WTC11 (cell line): ENCODE results near the gene TRMO. TPM values are rescaled to one million over a fixed set of nuclear protein-coding genes. Genes with fewer than 3 reads are reported as not detected.

Experiments used
- ATAC-seq: fragments of 200-7000 bp; cut with Tn5 transposase; 2 replicates; pipeline ENCODE4 v1.10.0; 2021; ENCODE audit warnings: mild to moderate bottlenecking, moderate library complexity
- CTCF ChIA-PET: fragments of 300-600 bp; sonication (Branson Sonifier 250); formaldehyde crosslinking; loops from one replicate; lab custom pipeline; 2021; ENCODE audit warnings: antibody characterized with exemption; lab: Charles Lee
- POLR2A ChIA-PET: fragments of 350-600 bp; sonication (Branson Sonifier 250); formaldehyde crosslinking; loops from one replicate; lab custom pipeline; 2021; ENCODE audit warnings: antibody characterized with exemption; lab: Charles Lee
- DNase-seq: peaks from one replicate; pipeline ENCODE4 v3.0.0; 2021; ENCODE audit warnings: low spot score
- H3K27ac Mint-ChIP-seq: 2 replicates; pipeline ENCODE4 v1.8.0; 2021; ENCODE audit warnings: mixed read lengths
- H3K27me3 Mint-ChIP-seq: 2 replicates; pipeline ENCODE4 v1.8.0; 2021; ENCODE audit warnings: low read depth, mild to moderate bottlenecking, moderate library complexity, mixed read lengths
- H3K36me3 Mint-ChIP-seq: 2 replicates; pipeline ENCODE4 v1.8.0; 2021; ENCODE audit warnings: mixed read lengths
- H3K4me1 Mint-ChIP-seq: 2 replicates; pipeline ENCODE4 v1.8.0; 2022; ENCODE audit warnings: mixed read lengths
- H3K4me3 Mint-ChIP-seq: 2 replicates; pipeline ENCODE4 v1.8.0; 2021; ENCODE audit warnings: mild to moderate bottlenecking, moderate library complexity, mixed read lengths
- H3K9me3 Mint-ChIP-seq: 2 replicates; pipeline ENCODE4 v1.8.0; 2021; ENCODE audit warnings: mixed read lengths
- AR ChIP-seq: fragments of 250-450 bp; sonication (Bioruptor Pico); IDR thresholded peaks from 2 replicates; pipeline ENCODE4 v1.9.0; 2021; ENCODE audit warnings: mild to moderate bottlenecking
- ATF1 ChIP-seq: sonication (generic); formaldehyde crosslinking; IDR thresholded peaks from 2 replicates; pipeline ENCODE4 v1.8.1; 2023; ENCODE audit warnings: mild to moderate bottlenecking, moderate library complexity, missing genetic modification reagents
- CBFB ChIP-seq: sonication (generic); formaldehyde crosslinking; IDR thresholded peaks from 2 replicates; pipeline ENCODE4 v1.8.1; 2022; ENCODE audit warnings: mild to moderate bottlenecking, low read depth, missing genetic modification reagents
- CREB1 ChIP-seq: sonication (generic); formaldehyde crosslinking; IDR thresholded peaks from 2 replicates; pipeline ENCODE4 v1.8.0; 2023; ENCODE audit warnings: mild to moderate bottlenecking, missing genetic modification reagents
- GTF2I ChIP-seq: fragments of 250-450 bp; sonication (Bioruptor Pico); conservative IDR thresholded peaks from 2 replicates; pipeline ENCODE4 v1.4.0; 2021; ENCODE audit warnings: mild to moderate bottlenecking
- NFE2L1 ChIP-seq: sonication (generic); formaldehyde crosslinking; IDR thresholded peaks from 2 replicates; pipeline ENCODE4 v1.8.1; 2023; ENCODE audit warnings: missing genetic modification reagents
- NFYB ChIP-seq: sonication (generic); formaldehyde crosslinking; conservative IDR thresholded peaks from 2 replicates; pipeline ENCODE4 v1.8.0; 2022; ENCODE audit warnings: low read depth, missing genetic modification reagents
- NR1H2 ChIP-seq: sonication (generic); formaldehyde crosslinking; IDR thresholded peaks from 2 replicates; pipeline ENCODE4 v1.9.0; 2021; ENCODE audit warnings: mild to moderate bottlenecking, moderate library complexity, missing genetic modification reagents
- SMAD4 ChIP-seq: sonication (generic); formaldehyde crosslinking; IDR thresholded peaks from 2 replicates; pipeline ENCODE4 v1.8.0; 2022; ENCODE audit warnings: mild to moderate bottlenecking, missing genetic modification reagents
- TEAD1 ChIP-seq: sonication (generic); formaldehyde crosslinking; IDR thresholded peaks from 2 replicates; pipeline ENCODE4 v1.8.0; 2022; ENCODE audit warnings: mild to moderate bottlenecking, missing genetic modification reagents
- TP53 ChIP-seq: sonication (generic); formaldehyde crosslinking; IDR thresholded peaks from 2 replicates; pipeline ENCODE4 v1.8.1; 2023; ENCODE audit warnings: mild to moderate bottlenecking, missing genetic modification reagents
- ZBTB21 ChIP-seq: sonication (generic); formaldehyde crosslinking; IDR thresholded peaks from 2 replicates; pipeline ENCODE4 v1.8.1; 2023; ENCODE audit warnings: mild to moderate bottlenecking, missing genetic modification reagents, borderline replicate concordance
- ZNF138 ChIP-seq: sonication (generic); formaldehyde crosslinking; conservative IDR thresholded peaks from 2 replicates; pipeline ENCODE4 v1.8.1; 2022; ENCODE audit warnings: mild to moderate bottlenecking, moderate library complexity, missing genetic modification reagents
- ZNF232 ChIP-seq: sonication (generic); formaldehyde crosslinking; IDR thresholded peaks from 2 replicates; pipeline ENCODE4 v1.8.0; 2022; ENCODE audit warnings: mild to moderate bottlenecking, missing genetic modification reagents
- ZNF396 ChIP-seq: fragments of 250-450 bp; sonication (Bioruptor Pico); IDR thresholded peaks from 2 replicates; pipeline ENCODE4 v1.8.0; 2021; ENCODE audit warnings: mild to moderate bottlenecking, moderate library complexity, borderline replicate concordance
- ZNF532 ChIP-seq: fragments of 250-450 bp; sonication (Bioruptor Pico); IDR thresholded peaks from 2 replicates; pipeline ENCODE4 v1.9.0; 2021; ENCODE audit warnings: mild to moderate bottlenecking, borderline replicate concordance
- ZNF671 ChIP-seq: fragments of 250-450 bp; sonication (Bioruptor Pico); IDR thresholded peaks from 2 replicates; pipeline ENCODE4 v1.8.0; 2021; ENCODE audit warnings: mild to moderate bottlenecking
- total RNA-seq: library from RNA; stranded (reverse); gene quantifications from 3 replicates; pipeline ENCODE4 v1.2.3, GENCODE V29; 2021
- TF ChIP-seq, protein P1 (sequence below): sonication (generic); formaldehyde crosslinking; IDR thresholded peaks from 2 replicates; pipeline ENCODE4 v1.8.1; 2023; ENCODE audit warnings: mild to moderate bottlenecking, moderate library complexity, missing genetic modification reagents
- TF ChIP-seq, protein P2 (sequence below): sonication (generic); formaldehyde crosslinking; IDR thresholded peaks from 2 replicates; pipeline ENCODE4 v1.8.1; 2023; ENCODE audit warnings: mild to moderate bottlenecking, missing genetic modification reagents
- TF ChIP-seq, protein P3 (sequence below): sonication (generic); formaldehyde crosslinking; IDR thresholded peaks from 2 replicates; pipeline ENCODE4 v1.8.0; 2022; ENCODE audit warnings: mild to moderate bottlenecking, missing genetic modification reagents
- TF ChIP-seq, protein P4 (sequence below): sonication (generic); formaldehyde crosslinking; IDR thresholded peaks from 2 replicates; pipeline ENCODE4 v1.8.1; 2023; ENCODE audit warnings: mild to moderate bottlenecking, missing genetic modification reagents, moderate library complexity

Gene TRMO
- total RNA-seq, 1 experiment from 2014 or later: 4.6 TPM

GRCh38 chr9:97911528-97911927 lies 10.8 kb downstream of the TRMO start:
- Mint-ChIP-seq H3K27ac (no peak overlapping the region), H3K36me3 (peaks cover 3% of the 10 kb centered on the region; the same call in 1 of the 2 replicates), H3K27me3 (no peaks in the 10 kb centered on the region), H3K4me1 (no peaks in the 10 kb centered on the region), H3K9me3 (no peaks in the 10 kb centered on the region), H3K4me3 (no peak overlapping the region)
- POLR2A ChIA-PET: no interaction called here
- no peak for DNase-seq
- ATAC-seq: no peak
- TF ChIP-seq, protein P1, sequence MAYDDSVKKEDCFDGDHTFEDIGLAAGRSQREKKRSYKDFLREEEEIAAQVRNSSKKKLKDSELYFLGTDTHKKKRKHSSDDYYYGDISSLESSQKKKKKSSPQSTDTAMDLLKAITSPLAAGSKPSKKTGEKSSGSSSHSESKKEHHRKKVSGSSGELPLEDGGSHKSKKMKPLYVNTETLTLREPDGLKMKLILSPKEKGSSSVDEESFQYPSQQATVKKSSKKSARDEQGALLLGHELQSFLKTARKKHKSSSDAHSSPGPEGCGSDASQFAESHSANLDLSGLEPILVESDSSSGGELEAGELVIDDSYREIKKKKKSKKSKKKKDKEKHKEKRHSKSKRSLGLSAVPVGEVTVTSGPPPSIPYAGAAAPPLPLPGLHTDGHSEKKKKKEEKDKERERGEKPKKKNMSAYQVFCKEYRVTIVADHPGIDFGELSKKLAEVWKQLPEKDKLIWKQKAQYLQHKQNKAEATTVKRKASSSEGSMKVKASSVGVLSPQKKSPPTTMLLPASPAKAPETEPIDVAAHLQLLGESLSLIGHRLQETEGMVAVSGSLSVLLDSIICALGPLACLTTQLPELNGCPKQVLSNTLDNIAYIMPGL (CRISPR knock-in tag): no peak
- TF ChIP-seq ZNF138 (CRISPR knock-in tag): no peak
- no peak for TF ChIP-seq GTF2I
- TF ChIP-seq, protein P2, sequence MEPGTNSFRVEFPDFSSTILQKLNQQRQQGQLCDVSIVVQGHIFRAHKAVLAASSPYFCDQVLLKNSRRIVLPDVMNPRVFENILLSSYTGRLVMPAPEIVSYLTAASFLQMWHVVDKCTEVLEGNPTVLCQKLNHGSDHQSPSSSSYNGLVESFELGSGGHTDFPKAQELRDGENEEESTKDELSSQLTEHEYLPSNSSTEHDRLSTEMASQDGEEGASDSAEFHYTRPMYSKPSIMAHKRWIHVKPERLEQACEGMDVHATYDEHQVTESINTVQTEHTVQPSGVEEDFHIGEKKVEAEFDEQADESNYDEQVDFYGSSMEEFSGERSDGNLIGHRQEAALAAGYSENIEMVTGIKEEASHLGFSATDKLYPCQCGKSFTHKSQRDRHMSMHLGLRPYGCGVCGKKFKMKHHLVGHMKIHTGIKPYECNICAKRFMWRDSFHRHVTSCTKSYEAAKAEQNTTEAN (CRISPR knock-in tag): no peak
- TF ChIP-seq, protein P3, sequence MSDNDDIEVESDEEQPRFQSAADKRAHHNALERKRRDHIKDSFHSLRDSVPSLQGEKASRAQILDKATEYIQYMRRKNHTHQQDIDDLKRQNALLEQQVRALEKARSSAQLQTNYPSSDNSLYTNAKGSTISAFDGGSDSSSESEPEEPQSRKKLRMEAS (CRISPR knock-in tag): no peak
- no peak for TF ChIP-seq NFE2L1 (CRISPR knock-in tag)
- TF ChIP-seq ATF1 (CRISPR knock-in tag): no peak
- TF ChIP-seq CBFB (CRISPR knock-in tag): no peak
- no peak for TF ChIP-seq TP53 (CRISPR knock-in tag)
- TF ChIP-seq ZNF532 (CRISPR knock-in tag): no peak
- TF ChIP-seq ZBTB21 (CRISPR knock-in tag): no peak
- TF ChIP-seq ZNF396 (CRISPR knock-in tag): no peak
- TF ChIP-seq SMAD4 (CRISPR knock-in tag): no peak
- no peak for TF ChIP-seq AR
- no peak for TF ChIP-seq CREB1 (CRISPR knock-in tag)
- no peak for TF ChIP-seq NFYB (CRISPR knock-in tag)
- CTCF ChIA-PET: no interaction called here

DNA sequence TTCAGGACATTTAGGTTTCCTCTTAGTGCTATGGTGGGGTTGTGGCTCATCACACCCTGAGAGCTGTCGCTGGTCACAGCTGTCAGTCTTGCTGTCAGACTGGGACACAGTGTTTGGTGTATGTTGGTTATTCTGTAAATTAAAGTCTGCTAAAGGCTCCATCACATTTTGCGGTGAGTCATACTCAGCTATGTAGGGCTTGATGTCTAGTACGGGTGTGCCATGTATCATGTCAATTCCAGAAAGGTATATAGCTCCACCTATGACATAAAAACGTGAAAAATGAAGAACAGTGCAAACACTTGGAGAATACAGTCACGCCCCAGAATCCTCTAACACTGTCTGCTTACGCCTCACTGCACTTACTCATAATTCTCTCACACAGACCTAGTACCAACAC lies 11.9 kb downstream of the TRMO start:
- DNase-seq (no peak), ATAC-seq (no peak)
- no peak overlapping the region for H3K4me3 Mint-ChIP-seq
- POLR2A ChIA-PET: no interaction called here
- peaks cover 3% of the 10 kb centered on the region; the same call in 1 of the 2 replicates for H3K36me3 Mint-ChIP-seq
- no peak overlapping the region for H3K27ac Mint-ChIP-seq
- no peaks in the 10 kb centered on the region for H3K4me1 Mint-ChIP-seq
- H3K27me3 Mint-ChIP-seq: no peaks in the 10 kb centered on the region
- CTCF ChIA-PET: no interaction called here
- H3K9me3 Mint-ChIP-seq: no peaks in the 10 kb centered on the region
- TF ChIP-seq NR1H2 (CRISPR knock-in tag): no peak
- no peak for TF ChIP-seq ZNF232 (CRISPR knock-in tag)
- no peak for TF ChIP-seq ZNF671 (CRISPR knock-in tag)
- no peak for TF ChIP-seq NFYB (CRISPR knock-in tag)
- TF ChIP-seq, protein P4, sequence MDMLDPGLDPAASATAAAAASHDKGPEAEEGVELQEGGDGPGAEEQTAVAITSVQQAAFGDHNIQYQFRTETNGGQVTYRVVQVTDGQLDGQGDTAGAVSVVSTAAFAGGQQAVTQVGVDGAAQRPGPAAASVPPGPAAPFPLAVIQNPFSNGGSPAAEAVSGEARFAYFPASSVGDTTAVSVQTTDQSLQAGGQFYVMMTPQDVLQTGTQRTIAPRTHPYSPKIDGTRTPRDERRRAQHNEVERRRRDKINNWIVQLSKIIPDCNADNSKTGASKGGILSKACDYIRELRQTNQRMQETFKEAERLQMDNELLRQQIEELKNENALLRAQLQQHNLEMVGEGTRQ (CRISPR knock-in tag): no peak
- TF ChIP-seq ZNF396 (CRISPR knock-in tag): no peak
- no peak for TF ChIP-seq TEAD1 (CRISPR knock-in tag)
